T-helper 9 cell (primary cell): Measurements from ENCODE around the gene GLIS1.

ENCODE experiments used
- DNase-seq: peaks from one replicate; pipeline ENCODE4 v3.0.0-alpha.2; 2020

GLIS1 gene

GRCh38 chr1:53693339-53693738 is 45.6 kb downstream of the GLIS1 start:
- DNase-seq, result no peak

DNA sequence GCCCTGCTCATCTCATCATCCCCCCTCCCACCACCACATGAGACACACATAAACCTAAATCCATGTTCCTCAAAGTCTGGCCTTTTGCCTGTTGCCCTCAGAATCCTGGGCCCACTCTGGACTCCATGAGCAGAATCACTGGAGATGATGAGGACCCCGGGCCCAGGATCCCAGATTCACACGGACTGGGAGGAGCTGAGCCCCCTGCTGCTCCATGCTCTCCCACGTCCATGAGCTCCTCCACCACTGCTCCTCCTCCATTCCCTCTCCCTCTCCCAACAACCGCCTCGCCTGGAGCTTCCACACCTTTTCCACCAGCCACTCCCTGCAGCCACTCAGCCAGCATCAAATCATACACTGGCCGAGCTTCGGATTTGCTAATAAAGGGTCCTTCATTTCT is 47.6 kb downstream of the GLIS1 start:
- DNase-seq, result no peak

GRCh38 chr1:53690411-53690810 is 48.6 kb downstream of the GLIS1 start:
- DNase-seq, result no peak

DNA sequence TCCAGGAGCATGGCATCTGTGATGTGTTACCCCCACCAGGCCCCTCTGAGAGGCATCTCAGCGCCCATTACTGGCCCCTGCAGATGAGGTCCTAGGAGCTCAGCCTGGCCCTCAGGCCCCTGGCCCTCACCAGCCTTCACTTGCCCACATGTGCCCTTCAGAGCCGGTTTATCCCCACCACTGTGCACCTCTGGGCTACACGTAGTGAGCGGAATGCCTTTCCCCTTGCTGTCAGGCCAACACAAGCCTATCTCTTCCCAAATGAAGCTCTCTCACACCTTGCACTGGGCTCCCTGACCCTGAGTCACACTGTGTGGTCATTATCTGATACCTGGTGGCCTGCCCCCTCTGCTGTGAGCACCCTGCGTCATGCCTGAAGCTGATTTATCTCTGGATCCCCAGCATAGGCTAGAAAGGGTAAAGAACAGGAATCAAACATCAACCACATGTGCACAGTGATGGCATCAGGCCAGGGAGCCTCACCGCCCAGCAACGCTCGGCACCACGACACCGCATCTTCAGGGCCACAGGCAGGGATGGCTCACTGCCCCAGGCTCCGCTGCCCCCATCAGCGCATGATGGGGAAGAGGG is 49.1 kb downstream of the GLIS1 start:
- DNase-seq, result no peak

DNA sequence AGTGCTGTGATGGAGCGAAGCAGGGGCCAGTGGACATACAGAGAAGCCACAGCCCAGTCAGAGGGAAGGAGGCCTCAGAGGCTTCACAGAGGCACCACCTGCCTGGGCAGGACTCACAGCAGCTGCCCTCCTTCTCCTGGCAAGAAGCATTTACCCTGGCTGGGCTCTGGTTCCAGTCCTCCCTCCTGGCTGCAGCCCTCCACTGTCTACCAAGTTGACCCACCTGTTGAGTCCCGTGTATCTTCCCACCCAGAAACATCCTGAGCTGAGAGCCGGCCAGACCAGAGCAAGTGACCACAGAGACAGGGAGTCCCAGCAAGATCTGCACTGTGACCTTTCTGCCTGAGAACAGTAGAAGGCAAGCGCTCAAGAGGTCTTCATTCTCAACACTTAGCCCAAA is 49.7 kb downstream of the GLIS1 start:
- DNase-seq, result no peak

DNA sequence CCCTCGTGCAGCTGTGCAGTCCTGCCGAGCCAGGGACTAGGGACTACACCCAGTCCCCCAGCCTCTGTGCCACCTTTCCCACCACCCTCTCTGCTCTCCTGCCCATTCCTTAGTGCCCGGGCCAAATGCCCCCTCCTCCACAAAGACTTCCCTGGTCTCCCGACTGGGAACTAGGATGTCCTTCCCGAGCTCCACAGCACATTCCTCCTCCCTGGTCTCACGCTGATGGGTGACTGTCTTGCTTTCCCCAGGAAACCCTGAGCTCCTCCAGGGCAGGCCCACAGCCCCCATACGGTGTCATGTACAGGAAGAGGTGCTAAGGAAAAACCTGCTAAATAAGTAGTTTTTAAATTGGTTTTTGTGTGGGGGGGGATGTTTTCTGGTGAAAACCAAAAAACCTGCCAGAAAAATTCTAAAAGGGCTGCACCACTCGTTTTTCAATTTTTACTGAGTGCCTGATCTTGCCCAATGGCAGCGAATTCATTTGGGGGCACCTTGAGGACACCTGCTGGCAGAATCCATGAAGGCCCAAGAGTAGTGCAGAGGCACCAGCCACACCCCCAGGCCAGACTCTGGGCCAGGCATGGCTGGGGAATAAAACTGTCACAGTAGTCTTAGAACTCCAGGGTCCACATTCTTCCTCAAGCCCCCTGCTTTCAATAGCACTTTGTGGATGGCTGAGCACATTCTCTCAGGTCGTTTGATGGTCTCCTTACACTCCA is 50.4 kb downstream of the GLIS1 start:
- no peak for DNase-seq

DNA sequence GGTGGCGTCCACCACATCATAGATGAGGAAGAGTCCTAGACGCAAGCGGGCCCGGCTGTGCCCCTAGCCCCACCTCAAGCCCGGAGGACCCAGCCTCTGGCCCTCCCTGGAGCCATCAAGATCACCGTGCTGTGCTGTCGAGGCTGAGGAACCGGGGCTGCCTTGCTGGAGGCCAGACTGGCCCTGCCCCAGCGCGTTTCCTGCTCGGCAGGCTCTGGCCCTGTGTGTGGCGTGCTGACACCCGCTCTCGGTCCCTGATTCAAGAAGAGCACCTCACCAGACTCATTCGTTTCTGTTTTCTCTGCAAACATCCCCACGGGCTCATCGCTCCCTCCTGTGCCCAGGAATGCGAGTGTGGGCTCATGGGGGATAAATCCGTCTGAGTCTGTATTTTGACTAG is 51.1 kb downstream of the GLIS1 start:
- DNase-seq, result no peak

- no peak for DNase-seq
These were observed 51.5 kb downstream of the GLIS1 start for GRCh38 chr1:53687426-53687825.

GRCh38 chr1:53686965-53687267 is 52.0 kb downstream of the GLIS1 start:
- no peak for DNase-seq

GRCh38 chr1:53686091-53686964 is 52.6 kb downstream of the GLIS1 start:
- DNase-seq, result no peak

DNA sequence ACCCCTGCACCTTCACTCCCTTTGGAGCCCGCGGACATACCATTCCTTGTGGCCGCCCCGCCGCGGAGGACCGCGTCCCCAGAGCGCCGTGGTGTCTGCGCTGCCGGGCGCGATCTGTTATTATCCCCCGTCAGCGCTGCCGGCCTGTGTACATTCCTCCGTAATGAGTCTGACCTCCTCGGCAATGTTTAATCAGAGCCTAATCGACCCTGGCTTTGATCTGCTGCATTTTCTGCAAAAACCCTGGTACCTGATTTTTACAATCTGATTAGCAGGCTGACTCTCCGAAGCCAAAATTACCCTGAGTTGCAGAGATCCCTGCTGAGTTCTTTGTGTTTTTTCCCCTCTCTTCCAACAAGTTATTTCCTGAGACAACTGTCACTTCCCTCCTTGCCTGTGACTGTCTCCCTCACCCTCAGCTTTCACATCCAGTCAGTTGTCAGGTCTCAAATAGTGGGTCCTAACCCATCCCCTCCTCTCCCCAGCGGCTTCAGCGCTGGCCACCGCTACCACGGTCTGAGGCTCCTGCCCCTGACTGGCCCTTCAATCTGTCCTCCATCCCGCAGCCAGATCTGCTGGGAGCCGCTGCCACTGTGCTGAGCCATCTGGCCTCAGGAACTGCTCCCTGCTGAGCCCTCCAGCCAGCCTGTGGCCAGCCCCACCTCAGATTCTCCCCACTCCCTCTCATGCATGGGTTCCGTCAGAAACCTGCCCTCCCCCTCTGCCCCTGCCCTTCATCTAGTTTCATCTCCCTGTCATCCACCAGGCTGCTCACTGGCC is 53.5 kb downstream of the GLIS1 start:
- DNase-seq, result no peak

- DNase-seq, result no peak
These were observed 54.2 kb downstream of the GLIS1 start for GRCh38 chr1:53684741-53685140.

DNA sequence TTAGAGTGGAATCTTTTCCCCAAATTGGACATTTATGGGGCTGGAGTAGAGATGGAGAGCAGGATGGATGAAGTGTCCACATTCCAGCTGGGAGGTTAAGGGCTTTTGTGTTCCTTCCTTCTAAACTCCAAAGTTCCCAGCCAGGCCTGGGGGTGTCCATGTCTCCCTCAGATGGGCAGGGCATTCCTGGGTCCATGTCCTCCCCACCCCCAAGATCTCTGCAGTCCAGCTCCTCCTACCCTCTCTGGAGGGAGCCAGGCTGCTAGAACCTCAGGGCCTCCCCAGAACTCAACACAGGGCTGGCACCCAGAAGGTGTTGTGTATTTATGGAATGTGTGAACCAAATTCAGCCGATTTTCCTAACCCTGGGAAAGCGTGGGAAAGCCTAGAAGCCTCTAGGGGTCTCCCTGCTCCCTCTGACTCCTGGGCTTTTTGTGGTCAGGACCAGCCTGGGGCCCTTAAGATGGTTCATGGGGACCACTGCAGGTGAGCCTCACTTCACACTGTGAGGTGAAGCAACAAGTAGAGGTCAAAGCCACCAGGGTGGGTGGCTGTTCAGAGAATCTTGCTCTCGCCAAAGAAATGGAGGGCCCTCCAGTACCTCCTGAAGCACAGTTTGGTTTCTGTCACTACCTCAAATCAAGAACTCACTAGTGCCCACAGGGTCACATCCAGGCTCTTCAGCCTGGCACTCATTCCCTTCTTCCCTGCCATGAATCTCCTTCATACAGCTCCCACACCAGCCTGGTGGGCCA is 54.8 kb downstream of the GLIS1 start:
- no peak for DNase-seq

DNA sequence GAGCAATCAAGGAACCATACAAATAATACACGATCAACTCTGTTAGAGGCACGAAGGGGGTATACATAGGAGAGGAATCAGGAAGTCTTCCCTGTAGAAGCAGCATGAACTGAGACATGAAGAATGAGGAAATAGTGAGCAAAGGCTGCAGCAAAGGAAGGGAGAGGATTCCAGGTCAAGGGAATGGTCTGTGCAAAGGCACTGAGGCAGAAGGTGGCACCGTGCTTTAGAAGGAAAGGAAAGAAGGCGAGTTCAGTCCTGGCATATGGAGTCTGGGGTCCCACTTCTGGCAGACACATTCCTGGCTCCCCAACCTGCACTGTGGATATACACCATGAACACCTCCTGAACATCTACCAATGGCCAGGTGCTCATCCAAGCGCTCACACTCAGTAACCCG is 56.1 kb downstream of the GLIS1 start:
- no peak for DNase-seq

- DNase-seq, result peak; percentile 15
These were observed 56.8 kb downstream of the GLIS1 start for GRCh38 chr1:53681977-53682685.

- DNase-seq, result no peak
These were observed 57.5 kb downstream of the GLIS1 start for GRCh38 chr1:53681351-53681976.

- DNase-seq, result no peak
These were observed 58.1 kb downstream of the GLIS1 start for GRCh38 chr1:53680868-53681267.

DNA sequence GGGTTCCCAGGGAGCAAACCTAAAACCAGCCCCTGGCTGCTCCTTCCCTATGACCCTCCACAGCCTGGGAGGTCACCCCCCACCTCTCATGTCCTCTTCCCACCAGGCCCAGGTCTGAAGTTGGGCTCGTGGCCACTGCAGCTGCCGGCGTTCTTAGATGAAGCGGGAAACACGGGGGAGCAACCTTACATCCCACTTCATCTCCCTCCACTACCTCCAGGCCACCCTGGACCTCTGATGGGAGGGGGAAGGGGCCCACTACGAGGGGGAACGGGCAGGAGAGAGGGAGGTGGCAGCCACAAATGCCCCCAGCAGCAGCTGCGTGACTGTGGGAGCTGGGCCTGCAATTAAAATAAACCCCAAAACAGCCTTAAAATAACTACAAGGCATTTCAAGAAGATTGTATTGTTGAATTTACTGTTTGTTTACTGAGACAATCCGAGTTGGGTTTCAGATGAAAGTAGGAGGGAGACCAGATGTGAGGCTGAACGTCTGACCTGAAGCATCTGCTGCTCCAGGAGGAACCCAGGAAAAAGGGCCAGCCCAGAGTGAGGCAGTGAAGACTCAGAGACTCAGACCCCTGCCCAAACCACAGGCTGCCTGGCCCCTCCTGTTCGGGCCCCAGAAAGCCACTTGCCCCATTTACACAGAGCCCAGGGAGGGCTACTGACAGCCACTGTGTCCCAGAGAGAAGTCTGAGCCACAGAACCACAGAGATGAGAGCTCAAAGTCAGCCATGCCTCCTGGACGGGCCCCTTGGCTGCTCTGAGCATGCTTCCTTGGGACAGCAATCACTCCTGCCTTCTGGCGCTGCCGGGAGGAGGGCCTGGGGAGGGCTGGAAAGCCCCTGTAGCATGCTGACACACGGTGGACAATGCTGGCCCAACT is 59.8 kb downstream of the GLIS1 start:
- no peak for DNase-seq

DNA sequence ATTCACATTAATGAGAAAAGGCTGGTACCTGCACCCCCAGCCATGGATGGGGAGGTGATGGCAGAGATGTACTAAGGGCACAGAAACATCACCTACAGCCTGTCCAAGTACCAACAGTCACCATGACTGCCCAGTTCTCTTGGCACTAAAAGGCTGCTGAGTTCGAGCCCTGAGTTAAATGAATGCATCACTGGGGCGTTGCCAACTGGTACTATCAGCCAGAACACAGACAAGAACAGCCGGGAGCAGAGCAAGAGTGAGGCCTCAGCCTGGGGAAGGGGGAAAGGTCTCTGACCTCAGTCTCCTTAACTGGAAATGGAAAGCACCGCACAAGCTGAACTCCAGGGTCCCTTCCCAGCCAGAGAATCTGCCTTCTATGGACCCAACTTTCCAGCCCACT is 60.5 kb downstream of the GLIS1 start:
- DNase-seq, result no peak

DNA sequence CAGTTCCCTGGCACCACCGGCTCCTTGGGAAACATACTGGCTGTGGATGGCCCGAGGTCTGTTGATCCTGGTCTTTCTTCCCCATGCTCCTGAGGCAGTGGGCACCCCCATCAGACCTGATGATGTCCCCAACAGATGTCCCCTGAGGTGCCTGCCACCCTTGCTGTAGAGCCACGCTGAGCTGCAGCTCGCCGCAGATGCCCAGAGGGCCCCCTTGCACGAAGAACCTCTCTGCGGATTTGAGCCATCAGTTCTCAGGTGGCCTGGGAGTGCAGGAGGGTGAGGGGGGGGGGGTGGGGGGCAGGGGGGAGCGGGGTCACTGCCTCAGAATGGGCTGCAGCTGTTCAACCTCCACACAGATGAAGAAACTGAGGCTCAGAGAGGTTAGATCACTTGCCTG is 60.9 kb downstream of the GLIS1 start:
- DNase-seq, result no peak
